22Rv1 (cell line): Measurements from ENCODE around the gene EXD1.

Source experiments
- H3K27ac ChIP-seq: fragments of 450-650 bp; 2 replicates; pipeline ENCODE4 v1.5.1; 2017
- CTCF ChIP-seq: fragments of 450-650 bp; IDR thresholded peaks from 2 replicates; pipeline ENCODE4 v1.5.1; 2017; ENCODE audit warnings: mild to moderate bottlenecking
- ZFX ChIP-seq: fragments of 450-650 bp; IDR thresholded peaks from 2 replicates; pipeline ENCODE4 v1.6.1; 2017; ENCODE audit warnings: antibody characterized with exemption, borderline replicate concordance

EXD1 gene

GRCh38 chr15:41133454-41133853 lies 97.1 kb downstream of the EXD1 start:
- H3K27ac ChIP-seq = no peak overlapping the region

More at GRCh38 chr15:41133454-41133853, 97.1 kb downstream of the EXD1 start:
- TF ChIP-seq ZFX = no peak
- TF ChIP-seq CTCF = no peak
